Superior temporal gyrus (tissue), 1 donor: ENCODE data around the gene TTC27.
A peak's percentile ranks its signal among the peaks of the same experiment; 100 is the strongest.

Experiments used
- DNase-seq: peaks from one replicate; pipeline ENCODE4 v3.0.0-alpha.2; 2016; ENCODE audit errors: extremely low spot score

Gene TTC27

GRCh38 chr2:32668254-32668653 is 40.4 kb downstream of the TTC27 start:
- DNase-seq = no peak

DNA sequence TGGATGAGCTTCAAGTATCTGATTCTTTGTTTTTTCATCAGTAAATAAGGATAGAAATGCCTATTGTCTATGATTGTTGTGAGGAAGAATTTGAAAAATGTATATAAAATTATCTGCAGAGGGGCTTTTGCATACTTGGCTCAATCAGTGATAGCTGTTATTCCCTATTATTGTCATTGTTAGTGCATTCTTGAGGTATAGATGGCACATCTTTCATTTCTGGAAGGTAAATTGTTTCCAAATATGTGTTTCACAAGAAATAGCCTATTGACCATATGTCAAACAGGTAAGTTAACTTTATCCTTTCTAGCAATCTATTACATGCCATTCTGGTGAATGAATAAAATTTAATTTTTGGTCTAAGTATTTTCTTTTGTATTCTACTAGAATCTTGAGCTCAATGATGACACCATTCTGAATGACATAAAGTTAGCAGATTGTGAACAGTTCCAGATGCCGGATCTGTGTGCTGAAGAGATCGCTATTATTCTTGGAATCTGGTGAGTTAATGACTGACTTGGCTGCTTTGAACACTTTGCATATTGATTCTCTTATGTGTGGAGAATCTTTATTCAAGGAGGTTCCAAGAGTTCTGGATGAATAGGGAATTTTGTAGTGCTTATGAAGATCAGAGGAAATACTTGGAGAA is 44.2 kb downstream of the TTC27 start:
- no peak for DNase-seq

GRCh38 chr2:32678825-32679224 is 51.0 kb downstream of the TTC27 start:
- DNase-seq = no peak

DNA sequence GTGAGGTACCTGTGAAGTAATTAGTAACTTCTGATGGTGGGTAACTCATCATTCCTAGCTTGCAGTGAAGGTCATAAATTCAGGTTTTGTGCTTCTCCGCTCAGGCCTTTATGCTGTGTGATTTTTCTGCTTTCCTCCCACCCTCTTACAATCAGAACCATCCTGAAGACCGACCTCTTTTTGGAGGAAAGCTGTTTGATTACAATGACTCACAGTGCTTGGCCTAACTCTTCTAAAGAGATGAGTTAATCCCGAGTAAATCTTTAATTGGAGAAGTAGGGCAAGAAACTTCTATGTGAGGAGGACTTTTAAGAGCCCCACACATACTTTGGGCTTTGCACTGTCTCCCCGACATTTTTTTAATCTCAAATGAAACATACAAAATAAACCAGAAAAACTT is 53.1 kb downstream of the TTC27 start:
- no peak for DNase-seq

DNA sequence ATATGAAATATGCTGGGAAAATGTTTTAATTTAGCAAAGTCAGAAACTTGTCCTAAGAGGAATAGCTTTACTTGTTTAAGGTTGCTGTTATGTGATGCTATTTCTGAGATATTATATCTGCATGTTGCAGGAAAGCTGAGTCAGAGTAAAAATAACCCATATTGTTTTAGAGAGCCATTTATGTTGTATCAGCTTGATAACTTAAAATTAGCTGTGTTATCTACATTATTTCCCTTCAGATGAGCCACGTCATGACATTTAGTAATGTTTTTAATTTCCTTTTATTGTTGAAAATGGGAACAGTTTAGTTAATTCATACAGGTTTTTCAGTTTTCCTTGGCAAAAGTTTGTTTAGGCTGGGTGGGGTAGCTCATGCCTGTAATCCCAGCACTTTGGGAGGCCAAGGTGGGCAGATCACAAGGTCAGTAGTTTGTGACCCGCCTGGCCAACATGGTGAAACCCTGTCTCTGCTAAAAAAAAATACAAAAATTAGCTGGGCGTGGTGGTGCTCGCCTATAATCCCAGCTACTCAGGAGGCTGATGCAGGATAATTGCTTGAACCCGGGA is 55.8 kb downstream of the TTC27 start:
- no peak for DNase-seq

GRCh38 chr2:32688541-32688940 is 60.7 kb downstream of the TTC27 start:
- DNase-seq = no peak

- no peak for DNase-seq
Observed at GRCh38 chr2:32691678-32692077, 63.8 kb downstream of the TTC27 start.

DNA sequence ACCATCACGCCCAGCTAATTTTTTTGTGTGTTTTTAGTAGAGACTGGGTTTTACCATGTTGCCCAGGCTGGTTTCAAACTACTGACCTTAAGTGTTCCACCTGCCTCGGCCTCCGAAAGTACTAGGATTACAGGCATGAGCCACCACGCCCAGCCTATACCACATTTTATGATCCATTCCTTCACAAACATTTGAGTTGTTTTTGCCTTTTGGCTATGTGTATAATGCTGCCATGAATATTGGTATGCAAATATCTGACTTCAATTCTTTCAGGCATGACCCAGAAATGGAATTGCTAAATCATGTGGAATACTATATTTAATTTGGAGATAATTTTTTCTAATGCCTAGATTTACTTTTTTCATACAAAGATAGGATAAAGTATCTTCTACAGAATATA is 68.6 kb downstream of the TTC27 start:
- no peak for DNase-seq

DNA sequence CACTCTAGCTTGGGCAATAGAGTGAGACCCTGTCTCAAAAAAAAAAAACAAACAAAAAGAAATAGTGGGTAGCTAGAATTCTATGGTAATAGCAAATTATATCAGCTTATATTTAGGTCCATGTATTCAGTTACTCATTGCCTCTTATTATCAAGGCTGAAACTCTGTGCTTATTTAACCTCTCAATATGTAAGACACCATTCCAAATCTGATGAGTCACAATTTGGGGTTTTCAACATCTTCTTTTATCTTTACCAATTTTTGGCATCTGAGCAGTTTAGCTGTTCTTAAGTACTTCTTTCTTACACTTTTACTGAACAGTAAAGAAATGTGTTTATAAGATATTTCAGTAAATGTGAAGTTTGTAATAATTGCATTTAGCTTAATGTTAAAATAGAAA is 69.3 kb downstream of the TTC27 start:
- DNase-seq = no peak

DNA sequence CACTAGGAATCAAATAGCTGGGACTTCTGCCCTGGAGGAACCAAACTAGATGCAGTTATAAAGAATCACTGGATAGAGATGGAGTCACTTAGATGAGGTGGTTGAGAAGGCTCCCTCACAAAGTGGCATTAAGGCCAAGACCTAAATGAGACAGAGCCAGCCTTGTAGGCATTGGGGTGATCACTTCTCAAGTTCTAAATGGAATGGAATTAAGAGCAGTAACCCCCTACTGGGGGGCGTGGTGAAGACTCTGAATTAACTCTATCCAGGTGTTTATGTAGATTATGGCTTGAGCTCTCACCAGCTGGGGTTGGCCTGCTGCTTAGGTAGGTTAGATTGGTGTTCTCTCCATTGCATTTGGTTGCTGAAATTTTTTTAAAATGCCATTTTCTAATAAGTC is 71.3 kb downstream of the TTC27 start:
- no peak for DNase-seq

DNA sequence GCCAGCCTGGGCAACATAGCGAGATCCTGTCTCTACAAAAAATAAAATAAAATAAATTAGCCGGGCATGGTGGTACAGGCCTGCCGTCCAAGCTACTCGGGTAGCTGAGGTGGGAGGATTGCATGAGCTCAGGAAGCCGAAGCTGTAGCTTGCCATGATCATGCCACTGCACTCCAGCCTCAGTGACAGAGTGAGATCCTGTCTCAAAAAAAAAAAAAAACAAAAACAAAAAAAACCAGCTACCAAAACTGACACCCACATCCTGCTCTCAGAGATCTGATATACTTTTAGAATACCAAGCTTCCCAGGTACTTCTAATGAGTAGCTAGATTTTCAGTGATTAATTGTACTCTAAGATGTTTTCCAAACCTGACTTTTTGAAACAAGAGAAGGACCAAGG is 74.0 kb downstream of the TTC27 start:
- no peak for DNase-seq

GRCh38 chr2:32702303-32703064 is 74.6 kb downstream of the TTC27 start:
- DNase-seq = no peak

DNA sequence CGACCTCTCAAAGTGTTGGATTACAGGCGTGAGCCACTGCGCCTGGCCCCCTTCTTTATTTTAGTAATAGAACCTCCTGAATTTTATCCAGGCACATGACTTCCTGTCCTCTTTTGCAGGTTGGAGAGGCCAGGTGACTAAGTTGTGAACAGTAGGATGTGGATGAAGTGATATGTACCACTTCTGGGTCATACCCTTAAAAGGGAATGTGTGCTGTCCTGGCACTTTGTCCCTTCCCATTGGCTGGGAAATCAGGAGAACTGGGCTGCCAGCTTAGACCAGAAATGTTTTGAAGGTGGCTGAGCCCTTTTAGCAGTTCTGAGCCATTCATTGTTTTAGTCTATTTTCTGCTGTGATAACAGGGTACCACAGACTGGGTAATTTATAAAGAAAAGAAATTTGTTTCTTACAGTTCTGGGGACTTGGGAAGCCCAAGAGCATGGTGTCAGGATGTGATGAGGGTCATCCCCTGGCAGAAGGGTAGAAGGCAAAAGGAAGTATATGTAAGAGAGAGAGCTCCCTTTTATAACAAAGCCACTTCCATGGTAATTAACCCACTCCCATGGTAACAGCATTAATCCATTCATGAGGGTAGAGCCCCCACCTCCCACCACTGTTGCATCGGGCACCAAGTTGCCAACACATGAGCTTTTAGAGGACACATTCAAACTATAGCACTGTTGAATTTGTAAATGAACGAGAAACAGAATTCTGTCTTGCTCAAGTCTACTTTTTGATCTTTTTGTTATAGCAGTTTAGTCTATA is 79.1 kb downstream of the TTC27 start:
- no peak for DNase-seq

DNA sequence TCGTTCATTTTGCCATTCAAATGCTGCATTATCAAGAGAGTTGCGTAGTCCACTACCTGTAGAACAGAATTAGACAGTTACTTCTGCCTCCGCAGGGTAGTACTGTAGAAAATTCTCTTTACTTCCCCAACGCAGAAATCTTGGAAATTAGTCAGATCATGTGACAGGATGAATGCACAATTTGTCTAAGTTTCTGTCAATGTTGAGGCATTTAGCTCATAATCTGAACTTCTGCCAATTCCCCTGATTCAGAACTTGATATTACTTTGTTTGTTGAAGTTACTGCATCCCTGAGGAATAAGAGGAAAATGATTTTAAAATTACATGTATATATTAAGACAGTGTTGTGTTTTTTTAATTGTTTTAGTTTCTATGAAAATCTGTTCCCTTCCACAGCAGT is 83.4 kb downstream of the TTC27 start:
- peak; percentile 70 for DNase-seq

- DNase-seq = no peak
Observed at GRCh38 chr2:32711908-32712501, 84.2 kb downstream of the TTC27 start.

DNA sequence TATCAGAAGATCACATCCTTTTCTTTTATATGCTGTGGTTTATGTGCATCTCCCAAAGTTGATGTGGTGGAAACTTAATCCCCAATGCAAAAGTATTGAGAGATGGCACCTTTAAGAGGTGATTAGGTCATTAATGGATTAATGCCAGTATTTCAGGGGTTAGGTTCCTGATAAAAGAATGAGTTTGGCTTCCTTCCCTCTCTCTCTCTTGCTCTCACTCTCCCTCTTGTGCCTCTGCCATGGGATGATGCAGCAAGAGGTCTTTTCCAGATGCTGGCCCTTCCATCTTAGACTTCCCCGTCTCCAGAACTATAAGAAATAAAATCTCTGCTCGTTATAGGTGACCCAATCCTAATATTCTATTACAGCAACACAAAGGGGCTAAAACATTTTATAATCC is 85.0 kb downstream of the TTC27 start:
- no peak for DNase-seq

DNA sequence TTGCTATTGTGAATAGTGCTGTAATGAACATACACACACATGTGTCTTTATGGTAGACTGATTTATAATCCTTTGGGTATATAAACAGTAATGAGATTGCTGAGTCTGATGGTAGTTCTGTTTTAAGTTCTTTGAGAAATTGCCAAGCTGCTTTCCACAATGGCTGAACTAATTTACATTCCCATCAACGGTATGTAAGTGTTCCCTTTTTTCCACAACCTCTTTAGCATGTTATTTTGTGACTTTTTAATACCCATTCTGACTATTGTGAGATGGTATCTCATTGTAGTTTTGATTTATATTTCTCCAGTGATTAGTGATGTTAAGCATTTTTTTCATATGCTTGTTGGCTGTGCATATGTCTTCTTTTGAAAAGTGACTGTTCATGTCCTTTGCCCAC is 86.7 kb downstream of the TTC27 start:
- DNase-seq = no peak

DNA sequence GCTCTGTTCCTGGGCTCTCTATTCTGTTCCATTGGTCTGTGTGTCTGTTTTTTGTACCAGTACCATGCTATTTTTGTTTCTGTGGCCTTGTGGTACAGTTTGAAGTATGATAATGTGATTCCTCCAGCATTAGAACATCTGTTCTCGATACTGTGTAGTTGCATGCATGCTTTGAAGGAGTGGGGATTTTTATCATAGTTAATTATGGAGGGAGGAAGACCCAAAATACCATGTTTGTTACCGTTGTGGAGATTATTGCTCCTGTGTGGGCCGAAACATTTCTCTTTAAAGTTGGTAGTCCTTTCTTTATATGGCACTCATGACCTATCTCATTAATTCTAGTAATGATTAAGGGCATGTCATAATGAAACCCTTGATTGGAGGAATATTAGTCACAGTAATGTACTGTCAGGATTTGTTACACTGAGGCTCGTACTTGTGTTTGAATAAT is 87.6 kb downstream of the TTC27 start:
- no peak for DNase-seq

GRCh38 chr2:32715981-32716380 is 88.1 kb downstream of the TTC27 start:
- no peak for DNase-seq

DNA sequence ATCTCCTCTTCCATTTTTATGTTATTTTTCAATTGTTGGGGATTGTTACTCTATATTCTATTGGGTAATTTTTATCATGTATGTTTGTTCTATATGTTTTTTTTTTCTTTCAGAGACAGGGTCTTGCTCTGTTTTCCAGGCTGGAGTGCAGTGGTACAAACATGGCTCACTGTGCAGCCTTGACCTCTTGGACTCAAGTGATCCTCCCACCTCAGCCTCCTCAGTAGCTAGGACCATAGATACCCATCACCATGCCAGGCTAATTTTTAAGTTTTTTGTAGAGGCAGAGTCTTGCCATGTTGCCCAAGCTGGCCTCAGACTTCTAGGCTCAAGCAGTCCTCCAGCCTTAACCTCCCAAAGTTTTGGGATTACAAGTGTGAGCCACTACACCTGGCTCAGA is 88.7 kb downstream of the TTC27 start:
- no peak for DNase-seq

DNA sequence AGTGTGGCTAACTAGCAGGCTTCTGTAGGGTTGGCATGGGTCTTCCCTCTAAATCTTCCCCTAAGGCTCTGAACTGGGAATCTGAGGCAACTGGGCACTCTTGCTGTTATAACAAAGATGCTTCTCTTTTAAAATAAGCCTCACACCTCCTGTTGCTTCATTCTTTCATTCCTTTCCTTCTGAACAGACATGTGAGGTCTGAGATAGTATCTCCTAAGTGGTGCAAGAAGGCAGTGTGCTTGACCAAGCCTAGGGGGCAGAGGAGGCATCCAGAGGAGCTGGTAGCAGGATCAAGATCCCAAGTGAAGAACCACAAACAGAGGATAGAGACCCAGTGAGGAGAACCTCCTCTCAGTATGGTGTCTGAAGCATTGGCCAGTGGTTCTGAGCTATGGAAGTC is 90.9 kb downstream of the TTC27 start:
- no peak for DNase-seq

GRCh38 chr2:32719430-32719829 is 91.6 kb downstream of the TTC27 start:
- no peak for DNase-seq
